Cardiac muscle cell (in vitro differentiated cells and primary cell): Measurements from ENCODE around the gene MRGPRE. TPM values are rescaled to one million over a fixed set of nuclear protein-coding genes. Genes with fewer than 3 reads are reported as not detected.

ENCODE experiments used
- DNase-seq, 2 donors: peaks; one replicate each; pipeline versions ENCODE4 v3.0.0 to v3.0.0-alpha.2; 2010 to 2017; ENCODE audit warnings: low read depth in 1 of 2, low spot score in 1 of 2
- H3K27ac ChIP-seq: fragments of 200-600 bp; sonication (generic); 2 replicates; pipeline ENCODE4 v1.5.1; 2016
- H3K27me3 ChIP-seq: fragments of 200-600 bp; sonication (generic); 2 replicates; pipeline ENCODE4 v1.6.0; 2016; ENCODE audit warnings: control low read depth
- H3K36me3 ChIP-seq: fragments of 200-600 bp; sonication (generic); 2 replicates; pipeline ENCODE4 v1.5.1; 2016; ENCODE audit warnings: control low read depth
- H3K4me1 ChIP-seq: fragments of 200-600 bp; sonication (generic); 2 replicates; pipeline ENCODE4 v1.8.1; 2017; ENCODE audit warnings: low read depth, mild to moderate bottlenecking, mixed run types
- H3K4me3 ChIP-seq: fragments of 200-600 bp; sonication (generic); 2 replicates; pipeline ENCODE4 v1.5.1; 2016; ENCODE audit warnings: mild to moderate bottlenecking
- H3K9me3 ChIP-seq: fragments of 200-600 bp; sonication (generic); 2 replicates; pipeline ENCODE4 v1.5.1; 2017; ENCODE audit warnings: low read depth, mild to moderate bottlenecking, control low read depth
- CTCF ChIP-seq: IDR thresholded peaks from 2 replicates; pipeline ENCODE4 v1.5.1; 2012; ENCODE audit warnings: low read depth, mild to moderate bottlenecking, low read length
- polyA plus RNA-seq: library from polyadenylated mRNA; unstranded; fragments of >200 nt; fragmentation: Nextera tagmentation; extraction: Ambion mirVana; gene quantifications from 2 replicates; pipeline ENCODE4 v1.2.1, GENCODE V29; 2016
- total RNA-seq: library from RNA; depleted of rRNA; stranded (reverse); fragments of >200 nt; gene quantifications from 2 replicates; pipeline ENCODE4 v1.2.3, GENCODE V29; 2016

MRGPRE gene
- total and polyA plus RNA-seq, 2 experiments from 2014 or later: not detected

- no peak for TF ChIP-seq CTCF
- H3K4me3 ChIP-seq: no peak overlapping the region
- no peaks in the 10 kb centered on the region for H3K9me3 ChIP-seq
- H3K27ac ChIP-seq: no peak overlapping the region
- no peaks in the 10 kb centered on the region for H3K36me3 ChIP-seq
- DNase-seq: no peak
- H3K4me1 ChIP-seq: no peaks in the 10 kb centered on the region
- peaks cover 8% of the 10 kb centered on the region for H3K27me3 ChIP-seq
Measured at GRCh38 chr11:3222941-3223915, 9.0 kb downstream of the MRGPRE start.

GRCh38 chr11:3222003-3222855, 10.0 kb downstream of the MRGPRE start:
- TF ChIP-seq CTCF: no peak
- Histone ChIP-seq H3K4me3 (no peak overlapping the region), H3K4me1 (no peaks in the 10 kb centered on the region), H3K27ac (no peak overlapping the region), H3K27me3 (peaks cover 8% of the 10 kb centered on the region), H3K9me3 (no peaks in the 10 kb centered on the region), H3K36me3 (no peaks in the 10 kb centered on the region)
- no peak for DNase-seq

- H3K36me3 ChIP-seq: no peaks in the 10 kb centered on the region
- H3K9me3 ChIP-seq: no peaks in the 10 kb centered on the region
- no peak overlapping the region for H3K4me3 ChIP-seq
- no peak for TF ChIP-seq CTCF
- H3K27me3 ChIP-seq: peaks cover 9% of the 10 kb centered on the region
- no peak for DNase-seq
- H3K4me1 ChIP-seq: no peaks in the 10 kb centered on the region
- H3K27ac ChIP-seq: no peak overlapping the region
Measured at GRCh38 chr11:3221408-3222002, 10.7 kb downstream of the MRGPRE start.

- no peak for DNase-seq
- Histone ChIP-seq H3K27me3 (peaks cover 16% of the 10 kb centered on the region), H3K9me3 (no peaks in the 10 kb centered on the region), H3K36me3 (no peaks in the 10 kb centered on the region), H3K4me3 (no peak overlapping the region), H3K27ac (no peak overlapping the region), H3K4me1 (no peaks in the 10 kb centered on the region)
- no peak for TF ChIP-seq CTCF
Measured at GRCh38 chr11:3220521-3221407, 11.5 kb downstream of the MRGPRE start.
